ENCODE measurements around the gene PRKAR1B.

PRKAR1B gene

DNA sequence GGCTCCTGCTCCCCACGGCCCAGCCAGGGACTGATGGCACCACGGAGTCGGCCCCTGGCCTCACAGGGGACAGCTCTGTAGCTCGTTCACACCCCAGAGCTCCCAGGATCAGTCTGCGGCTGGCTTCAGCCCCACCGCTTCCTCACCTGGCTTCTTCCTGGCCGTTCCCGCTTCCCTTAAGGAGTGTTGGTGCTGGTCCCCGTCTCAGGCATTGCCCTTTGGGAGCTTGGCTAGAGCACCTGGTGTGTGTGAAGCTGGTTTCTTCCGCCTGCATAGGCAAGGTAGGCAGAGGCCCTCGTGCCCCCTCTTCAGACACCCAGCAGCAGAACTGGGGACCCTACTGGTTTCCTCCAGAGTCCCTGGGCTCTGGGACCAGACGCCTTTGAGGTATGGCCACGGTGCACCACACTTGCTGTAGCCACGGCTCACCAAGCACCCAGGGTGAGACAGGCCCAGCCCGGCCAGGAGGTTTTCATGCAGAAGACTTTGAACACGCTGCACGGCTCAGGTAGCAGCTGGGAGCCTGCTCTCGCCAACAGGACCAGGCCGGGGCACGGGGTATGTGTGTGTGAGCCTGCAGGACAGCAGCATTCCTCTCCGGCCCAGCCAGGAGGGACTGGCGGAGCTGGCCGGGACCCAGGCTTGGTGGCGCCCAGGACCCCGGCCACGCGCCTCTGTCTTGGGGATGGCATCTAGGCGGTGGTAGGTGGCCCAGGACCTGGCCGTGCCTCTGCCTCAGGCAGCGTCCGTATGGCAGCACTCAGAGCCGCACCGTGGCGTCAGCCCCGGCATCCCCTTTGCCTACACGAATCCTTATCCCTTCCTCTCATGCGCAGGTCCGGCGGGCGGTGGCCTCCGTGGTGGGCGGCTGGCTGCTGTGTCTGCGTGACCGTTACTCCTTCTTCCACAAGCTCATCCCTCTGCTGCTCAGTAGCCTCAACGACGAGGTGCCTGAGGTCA, 13.2 kb upstream of the PRKAR1B start:
- DNase-seq (ENCODE audit: low read depth), result no peak

DNA sequence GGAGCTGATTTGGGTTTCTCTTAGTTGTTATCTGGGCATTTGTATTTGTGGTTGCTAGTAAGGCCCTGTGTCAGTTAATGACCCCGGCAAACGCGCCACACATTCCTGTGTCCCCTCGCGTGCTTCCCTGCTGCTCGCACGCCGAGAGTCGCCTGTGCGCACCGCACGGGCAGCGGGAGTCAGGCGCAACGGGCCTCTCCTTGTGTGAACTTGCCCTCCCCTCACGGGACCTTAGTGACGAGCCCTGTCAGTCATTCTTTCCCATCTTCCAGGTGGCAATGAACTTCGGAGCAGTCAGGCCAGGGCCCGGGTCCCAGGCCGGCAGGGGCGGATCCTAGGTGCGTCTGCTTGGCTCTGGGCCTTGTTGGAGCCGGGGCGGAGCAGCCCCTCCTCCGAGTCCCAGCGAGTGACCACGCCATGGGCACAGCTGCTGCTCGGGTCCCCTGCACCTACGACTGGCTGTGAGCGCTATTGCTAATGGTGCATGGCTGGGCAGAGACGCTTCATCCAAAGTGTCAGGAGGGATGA, 12.4 kb upstream of the PRKAR1B start:
- DNase-seq (ENCODE audit: low read depth), result no peak

DNA sequence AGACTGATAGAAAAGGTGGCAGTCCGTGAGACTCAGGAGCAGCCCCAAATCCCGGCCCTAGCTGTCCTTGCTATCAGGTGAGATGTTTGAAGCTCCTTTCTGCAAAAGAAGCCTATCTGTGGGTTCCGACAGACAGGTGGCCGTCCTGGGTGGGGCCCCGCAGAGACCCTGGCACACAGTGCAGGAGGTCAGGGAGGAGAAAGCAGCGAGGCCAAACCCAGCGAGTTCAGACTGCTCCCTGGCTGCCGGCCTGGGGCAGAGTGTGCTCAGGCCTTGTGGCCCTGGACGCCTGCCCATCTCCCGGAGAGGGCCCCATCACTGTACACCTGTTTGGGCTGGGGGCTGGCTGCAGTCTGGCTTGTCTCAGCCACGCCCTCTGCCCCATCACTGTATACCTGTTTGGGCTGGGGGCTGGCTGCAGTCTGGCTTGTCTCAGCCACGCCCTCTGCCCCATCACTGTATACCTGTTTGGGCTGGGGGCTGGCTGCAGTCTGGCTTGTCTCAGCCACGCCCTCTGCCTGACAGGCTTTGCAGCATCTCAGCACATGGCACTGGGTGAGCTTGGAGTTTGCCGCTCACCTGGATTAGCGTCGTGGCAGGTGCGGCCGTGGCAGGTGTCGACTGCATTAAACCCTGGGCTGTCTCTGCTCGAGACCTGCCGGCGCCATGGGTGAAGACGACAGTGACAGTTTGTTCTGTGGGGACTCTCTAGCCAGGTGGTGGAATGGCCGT, 11.8 kb upstream of the PRKAR1B start:
- no peak for DNase-seq (ENCODE audit: low read depth)

DNA sequence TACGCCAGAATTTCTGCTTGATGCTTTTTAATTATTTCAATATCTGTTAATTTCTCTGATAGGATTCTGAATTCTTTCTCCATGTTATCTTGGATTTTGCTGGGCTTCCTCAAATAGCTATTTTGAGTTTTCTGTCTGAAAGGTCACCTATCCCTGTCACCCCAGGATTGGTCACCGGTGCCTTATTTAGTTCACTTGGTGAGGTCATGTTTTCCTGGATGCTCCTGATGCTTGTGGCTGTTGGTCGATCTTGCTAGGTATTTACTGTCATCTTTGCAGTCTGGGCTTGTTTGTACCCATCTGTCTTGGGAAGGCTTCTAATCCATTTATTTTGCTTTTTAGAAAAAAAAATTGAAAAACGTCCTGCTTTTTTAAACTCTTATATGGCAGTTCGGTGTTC, 11.2 kb upstream of the PRKAR1B start:
- no peak for DNase-seq (ENCODE audit: low read depth)

DNA sequence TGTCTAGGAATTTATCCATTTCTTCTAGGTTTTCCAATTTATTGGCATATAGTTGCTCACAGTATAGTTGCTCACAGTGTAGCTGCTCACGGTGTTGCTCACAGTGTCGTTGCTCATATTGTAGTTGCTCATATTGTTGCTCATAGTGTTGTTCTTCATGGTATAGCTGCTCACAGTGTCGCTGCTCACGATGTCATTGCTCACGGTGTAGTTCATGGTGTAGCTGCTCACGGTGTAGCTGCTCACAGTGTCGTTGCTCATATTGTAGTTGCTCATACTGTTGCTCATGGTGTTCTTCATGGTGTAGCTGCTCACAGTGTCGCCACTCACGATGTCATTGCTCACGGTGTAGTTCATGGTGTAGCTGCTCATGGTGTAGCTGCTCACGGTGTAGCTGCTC, 7.7 kb upstream of the PRKAR1B start:
- DNase-seq (ENCODE audit: low read depth), result no peak

DNA sequence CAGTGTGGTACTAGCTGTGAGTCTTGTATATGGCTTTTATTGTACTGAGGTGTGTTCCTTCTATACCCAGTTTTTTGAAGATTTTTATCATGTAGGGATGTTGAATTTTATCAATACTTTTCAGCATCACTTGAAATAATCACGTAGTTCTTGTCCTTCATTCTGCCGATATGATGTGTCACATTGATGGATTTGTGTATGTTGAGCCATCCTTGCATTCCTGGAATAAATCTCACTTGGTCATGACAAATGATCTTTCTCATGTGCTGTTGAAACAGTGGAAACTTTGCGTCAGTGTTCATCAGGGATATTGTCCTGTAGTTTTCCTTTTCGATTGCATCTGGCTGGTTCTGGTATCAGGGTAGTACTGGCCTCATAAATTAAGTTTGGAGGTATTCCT, 7.1 kb upstream of the PRKAR1B start:
- no peak for DNase-seq (ENCODE audit: low read depth)

DNA sequence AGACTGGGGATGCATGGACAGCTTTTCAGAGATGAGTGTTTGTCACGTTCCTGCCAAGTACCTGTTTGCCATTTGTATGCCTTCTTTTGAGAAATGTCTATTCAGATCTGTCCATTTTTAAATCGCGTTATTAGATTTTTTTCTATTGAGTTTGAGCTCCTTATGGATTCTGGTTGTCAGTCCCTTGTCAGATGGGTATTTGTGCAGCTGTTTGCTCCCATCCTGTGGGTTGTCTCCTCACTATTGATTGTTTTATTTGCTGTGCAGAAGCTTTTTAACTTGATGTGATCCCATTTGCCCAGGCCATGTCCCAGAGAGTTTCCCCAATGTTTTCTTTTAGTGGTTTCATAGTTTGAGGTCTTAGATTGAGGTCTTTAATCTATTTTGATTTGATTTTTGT, 5.5 kb upstream of the PRKAR1B start:
- DNase-seq (ENCODE audit: low read depth), result no peak

DNA sequence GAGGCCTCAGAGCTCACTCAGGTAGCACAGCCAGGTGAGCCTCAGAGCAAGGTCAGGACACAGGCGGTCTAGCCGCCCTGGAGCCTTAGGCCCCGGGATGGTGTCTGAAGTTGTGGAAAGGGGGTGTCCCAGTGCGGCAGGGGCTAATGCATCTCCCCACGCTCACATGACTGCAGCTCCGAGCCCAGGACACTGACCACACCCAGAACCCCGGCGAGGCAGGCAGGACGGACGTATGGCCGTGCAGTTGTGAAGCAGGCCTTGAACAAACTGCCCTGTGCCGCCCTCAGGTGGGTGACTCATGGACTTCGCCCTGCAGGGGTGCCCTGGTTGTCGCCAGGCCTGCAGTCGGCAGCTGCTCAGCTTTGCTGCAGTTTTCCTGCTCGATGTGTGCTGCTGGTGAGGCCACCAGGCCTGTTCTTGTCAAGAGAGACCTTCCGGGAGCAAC, 5.0 kb upstream of the PRKAR1B start:
- no peak for DNase-seq (ENCODE audit: low read depth)

DNA sequence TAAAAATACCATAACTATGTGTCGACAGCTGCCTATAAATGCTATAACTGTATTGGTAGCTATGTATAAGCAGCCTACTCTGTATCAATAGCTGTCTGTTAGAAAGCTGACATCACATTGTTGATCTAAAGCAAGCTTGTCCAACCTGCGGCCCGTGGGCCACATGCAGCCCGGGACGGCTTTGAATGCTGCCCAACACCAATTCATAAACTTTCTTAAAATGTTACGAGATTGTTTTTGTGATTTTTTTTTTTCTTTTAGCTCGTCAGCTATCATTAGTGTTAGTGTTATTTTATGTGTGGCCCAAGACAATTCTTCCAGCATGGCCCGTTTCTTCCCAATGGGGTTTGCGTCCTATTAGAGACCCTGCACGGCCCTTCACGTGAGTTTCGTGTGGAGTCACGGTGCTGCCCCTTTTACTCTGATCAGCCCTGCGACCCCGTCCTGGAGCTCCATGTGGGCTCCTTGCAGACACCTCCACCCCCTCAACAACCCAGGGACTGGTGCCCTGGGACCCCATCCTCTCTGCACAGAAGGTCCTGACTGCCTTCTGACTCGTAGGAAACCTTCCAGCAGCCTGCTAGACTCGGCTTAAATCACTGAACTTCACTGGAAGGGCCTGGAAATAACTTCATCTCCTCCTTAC, 4.5 kb upstream of the PRKAR1B start:
- no peak for DNase-seq (ENCODE audit: low read depth)

DNA sequence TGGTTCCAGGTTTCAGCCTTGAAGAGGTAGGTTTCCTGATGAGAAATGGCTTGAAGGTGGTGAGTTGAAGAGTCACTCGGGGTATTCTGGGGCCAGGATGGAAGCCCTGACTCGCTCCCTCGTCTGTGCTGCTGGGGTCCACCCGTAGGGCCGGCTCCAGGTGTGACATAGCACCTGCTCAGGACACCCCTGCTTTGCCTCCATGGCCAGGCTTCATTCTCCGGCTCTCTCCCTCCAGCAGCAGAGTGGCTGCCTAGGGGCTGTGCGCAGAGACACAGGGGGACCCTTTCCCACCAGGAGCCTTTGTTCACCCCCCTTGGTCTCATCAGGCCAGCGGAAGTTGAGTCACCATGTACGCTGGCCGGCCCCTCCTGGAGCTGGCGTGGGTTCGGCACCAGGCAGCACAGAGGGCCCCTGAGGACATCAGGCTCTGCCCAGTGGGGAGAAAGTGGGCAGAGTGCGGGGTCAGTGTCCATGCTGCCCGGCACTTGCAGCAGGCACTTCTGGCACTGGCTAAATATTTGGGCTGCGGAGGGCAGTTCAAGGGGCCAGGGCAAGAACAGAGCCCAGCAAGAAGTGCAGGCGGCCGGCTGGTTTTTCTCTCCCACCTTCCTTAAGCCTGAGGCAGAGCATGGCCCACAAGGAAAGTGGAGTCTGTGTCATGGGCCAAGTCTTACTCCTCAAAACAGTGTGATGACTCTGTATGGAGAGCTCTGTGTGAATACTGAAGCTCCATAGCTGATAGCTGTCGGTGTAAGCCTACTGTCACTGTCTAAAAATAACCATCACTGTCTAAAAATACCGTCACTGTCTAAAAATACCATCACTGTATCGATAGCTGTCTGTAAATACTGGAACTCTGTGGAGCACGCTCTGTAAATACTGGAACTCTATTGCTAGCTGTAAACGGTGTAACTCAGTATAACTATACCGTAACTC, 3.7 kb upstream of the PRKAR1B start:
- DNase-seq (ENCODE audit: low read depth), result no peak

DNA sequence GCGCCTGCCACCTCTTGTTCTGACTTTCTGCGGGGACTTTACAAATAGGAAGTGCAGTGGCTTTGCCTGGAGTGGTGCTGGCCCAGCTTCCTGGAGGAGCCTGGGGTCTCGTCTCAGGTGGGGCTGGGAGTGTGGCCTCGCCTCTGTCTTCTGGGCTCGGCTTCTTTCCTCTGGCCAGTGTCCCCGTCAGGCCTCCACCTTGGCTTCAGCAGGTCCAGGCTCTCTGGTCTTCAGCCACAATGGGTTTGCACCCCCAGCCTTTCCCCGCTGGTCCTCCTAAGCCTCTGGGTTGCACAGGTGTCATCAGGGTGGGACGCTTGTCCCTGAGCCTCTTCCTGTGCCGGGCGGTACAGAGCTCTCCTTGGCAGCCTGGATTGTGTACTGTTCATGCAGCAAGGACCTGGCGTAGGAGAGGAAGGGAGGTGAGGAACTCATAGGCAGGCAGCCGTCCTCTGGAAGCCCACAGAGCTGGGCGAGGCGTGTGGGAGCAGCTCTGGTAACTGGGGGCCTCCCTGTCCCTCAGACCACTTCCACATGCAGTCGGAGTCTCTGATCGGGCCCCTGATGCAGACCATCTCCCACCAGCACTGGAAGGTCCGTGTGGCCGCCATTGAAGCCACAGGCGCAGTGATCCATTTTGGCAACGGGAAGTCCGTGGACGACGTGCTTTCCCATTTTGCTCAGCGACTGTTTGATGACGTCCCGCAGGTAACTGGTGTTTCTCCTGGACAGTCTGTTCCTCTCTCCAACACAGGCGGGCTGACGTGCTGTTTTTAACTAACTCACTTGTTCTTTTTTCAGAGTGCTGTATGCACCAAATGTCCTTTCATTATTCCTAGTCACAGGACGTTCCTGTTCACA, 2.3 kb upstream of the PRKAR1B start:
- DNase-seq (ENCODE audit: low read depth), result no peak

DNA sequence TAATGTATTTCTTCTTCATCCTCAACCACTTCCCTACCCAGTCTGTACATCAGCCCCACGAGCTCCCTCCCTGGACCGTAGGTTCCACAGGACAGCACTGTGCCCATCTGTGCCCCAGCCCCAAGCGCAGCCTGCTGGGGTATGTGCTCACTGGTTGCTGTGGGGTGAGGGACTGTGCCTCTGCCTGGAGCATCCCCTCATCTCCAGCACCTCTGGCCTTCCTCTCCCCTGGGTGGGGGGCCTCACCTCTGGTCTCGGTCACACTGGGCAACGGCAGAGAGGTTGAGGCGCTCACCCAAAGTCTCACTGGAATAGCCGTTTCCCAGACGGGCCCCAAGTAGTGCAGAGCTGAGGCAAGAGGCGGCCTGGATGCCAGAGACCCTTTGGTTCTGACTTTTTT, 1.5 kb upstream of the PRKAR1B start:
- no peak for DNase-seq (ENCODE audit: low read depth)

DNA sequence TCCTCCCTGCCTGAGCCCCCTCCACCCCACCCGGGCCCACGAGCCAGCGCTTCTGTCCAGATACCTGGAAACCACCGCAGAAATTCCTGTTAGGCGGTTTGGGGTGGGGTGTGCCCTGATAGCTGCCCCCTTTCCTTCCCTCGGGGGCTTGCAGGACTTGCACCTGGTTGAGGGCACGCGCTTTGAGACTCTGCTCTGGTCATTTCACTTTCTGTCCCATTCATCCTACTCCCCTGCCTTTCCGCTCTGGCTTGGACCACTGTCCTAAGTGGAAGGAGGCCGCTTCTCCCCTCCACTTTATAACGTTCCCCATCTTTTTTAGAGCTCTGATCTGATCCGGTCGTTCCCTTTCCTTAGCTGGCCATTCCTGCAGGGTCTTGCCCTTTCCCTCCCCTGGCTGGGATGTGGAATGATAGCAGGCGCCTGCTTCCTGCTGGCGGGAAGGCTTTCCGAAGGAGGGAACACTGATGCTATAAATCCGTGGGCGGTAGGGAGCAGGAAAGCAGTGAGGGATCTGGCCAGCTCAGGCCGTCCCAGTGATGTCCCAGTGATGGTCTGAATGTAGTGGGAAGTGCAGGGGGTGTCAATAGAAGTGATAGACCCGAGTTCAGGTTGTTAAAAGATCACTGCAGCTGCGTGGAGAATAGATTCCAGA, 852 bp upstream of the PRKAR1B start:
- DNase-seq (ENCODE audit: low read depth), result no peak

DNA sequence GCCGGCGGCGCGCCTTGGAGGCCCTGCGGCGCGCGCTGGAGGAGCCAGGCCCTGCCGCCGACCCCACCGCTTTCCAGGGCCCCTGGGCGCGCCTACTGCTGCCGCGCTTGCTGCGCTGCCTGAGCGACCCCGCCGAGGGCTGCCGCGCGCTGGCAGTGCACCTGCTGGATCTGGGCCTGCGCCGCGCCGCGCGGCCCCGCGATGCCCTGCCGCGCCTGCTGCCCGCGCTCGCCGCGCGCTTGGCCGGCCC, 302 bp downstream of the PRKAR1B start:
- DNase-seq (ENCODE audit: low read depth), result no peak

DNA sequence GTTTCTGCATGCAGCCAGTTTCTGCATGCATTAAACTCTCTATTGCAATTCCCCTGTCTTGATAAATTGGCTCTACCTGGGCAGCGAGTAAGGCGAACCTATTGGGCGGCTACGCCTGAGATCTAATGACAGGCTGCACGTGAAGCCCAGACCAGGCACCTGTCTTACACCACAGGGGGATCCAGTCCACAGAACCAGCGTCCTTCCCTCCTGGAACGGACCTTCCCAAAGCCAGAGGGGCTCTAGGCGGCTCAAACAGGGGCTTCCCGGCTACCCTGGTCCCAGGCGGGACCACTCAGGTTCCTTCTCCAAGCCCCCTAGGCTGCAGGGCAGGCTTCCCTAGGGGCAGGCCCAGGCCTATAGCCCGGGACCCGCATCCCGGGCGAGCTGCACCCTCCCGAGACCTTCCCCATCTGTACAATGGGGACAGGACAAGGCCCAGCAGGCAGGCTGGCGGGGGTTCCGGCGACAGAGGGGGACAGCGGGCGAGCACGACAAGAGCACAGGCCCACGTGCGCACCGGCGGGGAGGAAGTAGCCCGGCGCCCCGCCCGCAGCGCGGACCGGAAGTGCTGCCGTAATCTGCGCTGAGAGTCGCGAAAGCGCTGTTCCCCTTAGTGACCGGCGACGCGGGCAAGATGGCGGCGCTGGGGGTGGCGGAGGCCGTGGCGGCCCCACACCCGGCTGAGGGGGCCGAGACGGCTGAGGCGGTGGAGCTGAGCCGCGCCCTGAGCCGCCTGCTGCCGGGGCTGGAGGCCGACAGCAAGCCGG, 812 bp downstream of the PRKAR1B start, which contains the start of gene DNAAF5:
Gene DNAAF5, plus strand, starts transcription at position 616 of the 770 bp plus-strand sequence. Its CDS starts 22 bp downstream, at position 638.
- DNase-seq (ENCODE audit: low read depth), result peak; percentile 77

DNA sequence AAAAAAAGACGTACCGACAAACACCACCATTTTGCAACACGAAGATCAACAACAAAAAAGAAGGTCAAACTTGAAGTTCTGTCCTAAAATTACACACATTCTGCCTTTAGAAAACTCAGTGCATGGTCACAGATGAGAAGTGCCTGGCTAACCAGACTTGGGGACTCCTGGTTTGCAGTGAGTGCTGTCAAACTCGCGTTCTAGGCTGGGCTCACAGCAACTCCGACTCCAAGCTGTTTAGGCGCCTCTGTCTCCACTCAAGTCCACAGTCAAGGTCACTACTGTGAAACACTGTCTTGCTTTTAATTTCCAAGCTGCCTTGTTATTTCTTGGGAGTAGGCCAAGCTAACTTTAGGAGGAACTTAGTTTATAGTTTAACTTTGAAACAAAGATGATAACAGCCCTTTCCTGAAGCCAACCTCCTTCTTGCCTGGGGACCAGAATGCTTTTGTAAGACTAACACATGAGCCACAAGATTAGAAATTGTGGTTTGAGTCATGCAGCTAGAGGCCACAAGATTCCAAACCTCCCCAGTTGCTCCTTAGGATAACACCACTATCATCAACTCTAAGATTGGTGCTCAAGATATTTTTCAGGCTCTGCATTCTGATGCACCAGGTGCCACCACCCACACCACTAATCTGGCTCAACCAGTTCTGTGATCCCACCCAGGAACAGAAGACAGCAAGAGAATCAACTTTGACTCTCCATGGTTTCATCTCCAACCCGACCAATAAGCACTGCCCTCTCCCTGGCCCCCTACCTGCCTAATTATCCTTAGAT, 1.7 kb downstream of the PRKAR1B start:
- DNase-seq (ENCODE audit: low read depth), result no peak

DNA sequence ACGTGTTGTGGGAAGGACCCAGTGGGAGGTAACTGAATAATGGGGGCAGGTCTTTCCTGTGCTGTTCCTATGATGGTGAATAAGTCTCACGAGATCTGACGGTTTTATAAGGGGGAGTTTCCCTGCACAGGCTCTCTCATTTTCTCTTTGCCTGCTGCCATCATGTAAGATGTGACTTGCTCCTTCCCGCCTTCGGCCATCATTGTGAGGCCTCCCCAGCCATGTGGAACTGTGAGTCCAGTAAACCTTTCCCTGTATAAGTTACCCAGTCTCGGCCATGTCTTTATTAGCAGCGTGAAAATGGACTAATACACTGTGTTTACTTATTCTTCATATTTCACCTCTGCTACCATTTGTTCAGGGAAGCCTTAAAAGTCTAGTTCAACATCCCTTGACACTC, 2.8 kb downstream of the PRKAR1B start:
- DNase-seq (ENCODE audit: low read depth), result no peak

DNA sequence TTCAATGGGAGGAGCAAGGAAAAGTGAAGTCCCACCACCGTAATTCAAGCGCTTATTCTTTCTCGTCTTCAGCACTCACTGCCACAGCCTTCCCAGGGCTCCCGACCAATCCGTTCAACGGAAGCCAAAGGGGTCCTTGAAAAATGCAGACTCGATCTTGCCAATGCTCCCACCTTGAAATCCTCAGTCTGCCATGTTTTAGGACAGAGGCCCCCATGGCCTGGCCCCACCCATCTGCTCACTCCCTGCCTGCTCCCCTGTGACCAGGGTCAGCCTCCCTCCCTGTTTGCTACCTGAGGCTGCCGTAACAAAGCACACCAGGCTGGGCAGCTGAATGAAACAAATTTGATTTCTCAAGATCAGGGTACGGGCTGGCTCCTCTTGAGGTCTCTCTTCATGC, 3.5 kb downstream of the PRKAR1B start:
- no peak for DNase-seq (ENCODE audit: low read depth)
